Epithelial cell of esophagus (primary cell): Measurements from ENCODE around the gene SLC22A1.
"Not testable (repeated sequence)": the region's sequence is repeated elsewhere in the genome, so short reads cannot be mapped to it uniquely, and the experiment has no call there.

ENCODE experiments used
- DNase-seq: peaks from one replicate; pipeline ENCODE4 v3.0.0; 2010; ENCODE audit warnings: low read depth
- H3K4me3 ChIP-seq: 2 replicates; pipeline ENCODE4 v1.5.1; 2011; ENCODE audit warnings: mild to moderate bottlenecking, low read length, control low read depth
- TF ChIP-seq, protein P1 (sequence below): IDR thresholded peaks from 2 replicates; pipeline ENCODE4 v1.5.1; 2011; ENCODE audit warnings: low read depth, mild to moderate bottlenecking, low read length, control low read depth, inconsistent platforms; ENCODE audit not compliant: insufficient read depth; ENCODE audit errors: missing control alignments

SLC22A1 gene

DNA sequence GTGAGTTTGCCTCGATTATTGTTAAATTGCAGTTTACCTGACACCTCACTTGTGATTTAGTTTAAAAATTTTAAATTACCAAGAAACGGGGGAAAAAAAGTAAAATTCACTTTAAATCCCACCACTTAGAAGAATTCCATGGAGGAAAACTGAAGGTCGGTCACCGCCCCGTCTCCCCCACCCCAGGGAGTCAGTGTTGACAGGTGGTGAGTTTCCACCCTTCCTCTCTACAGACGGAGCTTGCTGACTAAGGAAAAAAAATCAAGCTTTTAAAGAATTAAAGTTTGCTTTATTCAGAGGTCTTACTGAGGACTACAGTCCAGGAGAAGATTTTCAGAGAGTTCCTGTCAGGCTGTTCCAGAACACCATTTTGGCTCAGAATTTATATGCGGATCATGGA, 42.3 kb downstream of the SLC22A1 start:
- no peak overlapping the region for H3K4me3 ChIP-seq
- no peak for DNase-seq

DNA sequence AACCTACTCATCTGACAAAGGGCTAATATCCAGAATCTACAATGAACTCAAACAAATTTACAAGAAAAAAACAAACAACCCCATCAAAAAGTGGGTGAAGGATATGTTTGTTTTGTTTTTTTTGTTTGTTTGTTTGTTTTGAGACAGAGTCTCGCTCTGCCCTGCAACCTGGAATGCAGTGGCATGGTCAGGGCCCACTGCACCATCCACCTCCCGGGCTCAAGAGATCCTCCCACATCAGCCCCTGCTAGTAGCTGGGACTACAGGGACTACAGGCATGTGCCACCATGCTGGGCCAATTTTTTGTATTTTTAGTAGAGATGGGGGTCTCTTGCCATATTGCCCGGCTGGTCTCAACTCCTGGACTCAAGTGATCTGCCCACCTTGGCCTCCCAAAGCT, 44.3 kb downstream of the SLC22A1 start:
- not testable (repeated sequence) for DNase-seq, H3K4me3 ChIP-seq

More for the DNA sequence above, 42.3 kb downstream of the SLC22A1 start:
- TF ChIP-seq, protein P1, sequence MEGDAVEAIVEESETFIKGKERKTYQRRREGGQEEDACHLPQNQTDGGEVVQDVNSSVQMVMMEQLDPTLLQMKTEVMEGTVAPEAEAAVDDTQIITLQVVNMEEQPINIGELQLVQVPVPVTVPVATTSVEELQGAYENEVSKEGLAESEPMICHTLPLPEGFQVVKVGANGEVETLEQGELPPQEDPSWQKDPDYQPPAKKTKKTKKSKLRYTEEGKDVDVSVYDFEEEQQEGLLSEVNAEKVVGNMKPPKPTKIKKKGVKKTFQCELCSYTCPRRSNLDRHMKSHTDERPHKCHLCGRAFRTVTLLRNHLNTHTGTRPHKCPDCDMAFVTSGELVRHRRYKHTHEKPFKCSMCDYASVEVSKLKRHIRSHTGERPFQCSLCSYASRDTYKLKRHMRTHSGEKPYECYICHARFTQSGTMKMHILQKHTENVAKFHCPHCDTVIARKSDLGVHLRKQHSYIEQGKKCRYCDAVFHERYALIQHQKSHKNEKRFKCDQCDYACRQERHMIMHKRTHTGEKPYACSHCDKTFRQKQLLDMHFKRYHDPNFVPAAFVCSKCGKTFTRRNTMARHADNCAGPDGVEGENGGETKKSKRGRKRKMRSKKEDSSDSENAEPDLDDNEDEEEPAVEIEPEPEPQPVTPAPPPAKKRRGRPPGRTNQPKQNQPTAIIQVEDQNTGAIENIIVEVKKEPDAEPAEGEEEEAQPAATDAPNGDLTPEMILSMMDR = no peak

DNA sequence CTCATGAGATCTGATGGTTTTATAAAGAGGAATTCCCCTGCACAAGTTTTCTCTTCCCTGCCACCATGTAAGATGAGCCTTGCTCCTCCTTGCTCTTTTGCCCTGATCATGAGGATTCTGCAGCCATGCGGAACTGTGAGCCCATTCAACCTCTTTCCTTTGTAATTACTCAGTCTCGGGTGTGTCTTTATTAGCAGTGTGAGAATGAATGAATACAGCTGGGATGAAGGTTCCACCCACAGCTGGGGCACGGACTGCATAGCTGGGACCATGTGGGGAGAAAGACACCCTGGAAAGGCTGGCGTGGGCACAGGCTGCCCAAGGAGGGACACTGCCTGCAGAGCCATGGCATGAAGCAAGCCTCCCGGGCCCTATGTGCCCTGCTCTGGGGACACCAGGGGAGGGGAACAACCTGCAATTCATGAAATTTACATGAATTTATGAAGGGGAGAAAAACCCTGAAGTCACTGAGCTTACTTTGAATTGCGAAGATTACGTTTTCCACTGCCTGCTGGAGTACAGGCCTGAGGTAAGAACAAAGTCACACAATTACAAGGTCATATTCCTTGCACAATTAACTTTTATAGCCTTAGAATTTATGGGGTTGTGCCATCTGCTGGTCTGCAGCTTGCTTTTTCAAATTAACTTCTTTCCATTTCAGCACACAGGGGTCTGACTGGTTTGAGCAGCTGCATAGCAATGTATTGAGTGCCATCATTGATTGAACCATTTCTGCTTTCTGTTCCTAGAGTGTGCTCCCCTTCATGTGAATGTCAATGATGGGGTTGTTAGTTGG, 46.2 kb downstream of the SLC22A1 start:
- DNase-seq = peak; percentile 38
- TF ChIP-seq, protein P1 = no peak
- H3K4me3 ChIP-seq = no peak overlapping the region

DNA sequence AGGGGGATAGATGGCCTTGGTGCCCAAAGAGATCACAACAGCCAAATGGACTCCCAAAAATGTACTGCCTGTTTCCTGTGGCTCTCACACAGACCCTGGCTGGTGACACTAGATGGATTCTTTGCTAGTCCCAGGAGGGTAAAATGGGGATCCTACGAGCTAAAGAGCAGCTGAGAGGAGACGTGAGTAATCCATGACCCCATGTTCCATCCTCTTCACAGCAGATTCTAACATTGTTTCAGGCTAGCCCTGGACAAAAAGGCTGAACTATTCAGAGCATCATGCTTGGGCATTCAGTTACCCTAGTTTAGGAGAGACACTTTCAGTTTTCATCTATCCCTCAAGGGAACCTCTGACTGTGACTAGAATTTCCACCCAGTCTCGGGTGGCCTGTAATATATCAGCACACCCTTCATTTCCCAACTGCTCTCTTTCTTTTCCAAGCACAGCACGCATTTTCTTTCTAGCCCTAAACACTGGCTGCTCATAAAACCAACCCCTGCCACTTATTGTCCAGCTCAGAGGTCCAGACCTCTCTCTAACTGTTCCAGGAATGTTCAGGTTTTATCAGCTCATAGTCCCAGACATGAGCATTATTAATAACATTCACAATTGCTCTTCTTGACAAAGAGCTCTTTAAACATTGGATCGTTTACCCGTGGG, 48.5 kb downstream of the SLC22A1 start:
- H3K4me3 ChIP-seq = no peak overlapping the region
- no peak for DNase-seq
- TF ChIP-seq, protein P1 = no peak

DNA sequence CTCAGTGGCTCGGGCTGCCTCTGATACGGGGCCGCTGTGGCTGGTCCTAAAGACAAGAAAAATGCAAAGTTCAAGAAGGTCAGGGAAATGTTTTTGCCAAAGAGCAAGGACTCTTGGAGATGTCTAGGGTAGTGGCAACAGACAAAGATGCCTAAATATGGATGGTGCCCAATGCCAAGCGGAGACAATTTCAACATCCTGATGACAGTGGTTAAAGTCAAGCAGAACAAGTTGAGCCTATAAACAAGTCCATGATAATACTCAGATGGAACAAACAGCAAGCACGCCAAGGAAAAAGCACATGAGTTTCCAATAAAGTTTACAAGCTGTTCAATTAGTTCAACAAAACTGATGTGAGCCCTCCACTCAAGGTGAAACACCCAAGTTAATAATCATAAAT, 51.1 kb downstream of the SLC22A1 start:
- H3K4me3 ChIP-seq = no peak overlapping the region
- TF ChIP-seq, protein P1 = no peak
- DNase-seq = no peak

DNA sequence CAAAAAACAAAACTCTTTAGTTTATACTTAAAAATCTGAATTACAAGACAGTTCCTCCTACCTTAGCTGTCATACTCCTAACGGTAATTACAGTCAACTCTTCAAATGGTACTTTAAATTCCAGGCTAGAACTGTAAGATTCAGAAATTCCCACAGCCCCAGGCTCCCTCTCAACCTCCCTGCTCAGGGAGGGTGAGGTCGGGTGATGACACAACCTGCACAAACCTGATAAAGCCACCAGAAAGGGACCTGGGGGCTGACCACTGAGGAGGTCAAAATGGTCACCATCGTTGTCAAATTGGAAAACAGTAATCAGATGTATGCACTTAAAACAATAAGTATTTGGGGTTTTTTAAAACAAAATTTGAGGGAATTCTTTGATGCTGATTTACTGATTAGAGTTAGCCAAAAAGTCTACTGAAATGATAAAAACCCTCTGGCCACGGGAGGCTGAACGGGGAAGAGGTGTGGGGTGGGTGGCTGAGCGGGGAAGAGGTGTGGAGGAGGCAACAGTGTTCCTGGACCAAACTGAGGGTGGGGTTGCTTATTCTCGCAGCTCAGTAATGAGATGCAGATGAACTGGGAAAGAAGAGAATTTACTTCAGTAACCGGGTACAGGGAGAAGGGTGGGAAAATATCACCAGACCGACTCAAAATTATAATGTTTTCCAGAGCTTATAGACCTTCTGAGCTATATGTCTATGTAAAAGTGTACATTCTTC, 52.4 kb downstream of the SLC22A1 start:
- no peak overlapping the region for H3K4me3 ChIP-seq
- no peak for DNase-seq
- TF ChIP-seq, protein P1 = no peak

DNA sequence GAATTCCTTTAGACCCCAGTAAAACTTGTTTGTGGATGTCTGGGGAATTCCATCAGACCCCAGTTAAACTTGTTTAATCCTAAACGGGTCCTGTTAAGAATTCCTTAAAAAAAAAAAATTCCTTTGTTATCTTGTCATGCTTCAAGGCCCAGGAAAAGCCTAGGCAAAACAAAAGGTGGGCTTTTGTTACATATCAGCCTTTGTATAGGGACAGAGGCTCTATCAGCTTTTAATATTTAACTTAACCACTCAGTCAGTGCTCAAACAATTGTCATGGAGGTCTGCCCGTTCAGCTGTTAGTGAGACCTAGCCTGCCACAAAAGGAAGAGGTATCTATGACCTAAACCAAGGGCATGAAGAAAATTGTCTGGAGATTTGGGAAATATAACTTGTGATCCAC, 53.1 kb downstream of the SLC22A1 start:
- no peak overlapping the region for H3K4me3 ChIP-seq
- no peak for DNase-seq
- TF ChIP-seq, protein P1 = no peak
